Ramos (cell line): Measurements from ENCODE around the gene HSF2BP.
"Not testable (repeated sequence)": the region's sequence is repeated elsewhere in the genome, so short reads cannot be mapped to it uniquely, and the experiment has no call there.

ENCODE experiments used
- in situ Hi-C: fragments of 300-500 bp; cut with MboI; formaldehyde crosslinking; loops from one replicate; pipeline ENCODE4 v1.14.3; 2022; ENCODE audit warnings: low sequenced_read_pairs; ENCODE audit not compliant: unreplicated experiment

The HSF2BP gene

GRCh38 chr21:43654806-43655489, 4.3 kb downstream of the HSF2BP start:
- in situ Hi-C loops = no loop called here

DNA sequence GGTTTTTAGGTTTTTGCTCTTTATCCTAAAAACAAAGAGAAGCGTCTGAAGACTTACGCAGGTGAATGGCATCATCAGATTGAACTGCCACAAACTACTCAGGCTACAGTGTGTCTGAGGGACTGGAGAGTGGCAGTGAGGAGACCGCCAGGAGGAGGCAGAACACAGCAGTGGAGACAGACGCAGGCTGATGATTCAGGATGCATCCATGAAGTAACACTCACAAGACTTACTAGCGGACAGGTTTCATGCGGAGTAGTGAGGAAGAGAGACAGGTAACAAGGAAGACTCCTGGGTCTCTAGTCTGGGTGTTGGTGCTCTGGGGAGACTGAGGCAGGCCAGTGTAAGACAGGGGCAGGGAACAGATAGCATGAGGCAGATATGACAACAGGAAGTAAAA, 5.7 kb downstream of the HSF2BP start:
- in situ Hi-C loops = no loop called here

DNA sequence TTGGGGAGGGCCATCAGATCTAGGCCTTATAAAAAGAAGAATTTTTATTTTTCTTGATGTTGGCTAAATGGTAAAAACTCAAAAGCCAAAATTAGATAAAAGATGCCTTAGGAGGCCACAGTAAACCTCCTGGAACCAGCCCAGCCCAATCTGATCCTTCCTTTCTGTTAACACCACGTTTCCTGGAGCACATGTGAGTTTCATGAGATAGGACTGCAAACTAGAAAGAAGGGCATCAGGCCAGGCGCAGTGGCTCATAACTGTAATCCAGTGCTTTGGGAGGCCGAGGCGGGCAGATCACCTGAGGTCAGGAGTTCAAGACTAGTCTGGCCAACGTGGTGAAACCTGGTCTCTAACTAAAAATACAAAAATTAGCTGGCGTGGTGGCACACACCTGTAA, 6.7 kb downstream of the HSF2BP start:
- in situ Hi-C loops = no loop called here

DNA sequence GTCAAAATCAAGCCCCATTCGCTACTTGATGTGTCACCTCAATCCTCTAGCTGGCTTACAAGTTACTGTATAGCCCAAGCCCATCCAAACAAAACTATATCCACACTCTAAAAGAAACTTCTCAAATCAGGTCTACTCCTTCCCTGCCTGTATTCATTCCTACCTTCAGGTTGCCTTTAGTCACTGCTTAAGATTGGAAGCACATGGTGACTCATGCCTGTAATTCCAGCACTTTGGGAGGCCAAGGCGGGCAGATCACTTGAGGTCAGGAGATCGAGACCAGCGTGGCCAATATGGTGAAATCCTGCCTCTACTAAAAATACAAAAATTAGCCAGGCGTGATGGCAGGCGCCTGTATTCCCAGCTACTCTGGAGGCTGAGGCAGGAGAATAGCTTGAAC, 7.4 kb downstream of the HSF2BP start:
- in situ Hi-C loops = not testable (repeated sequence)

GRCh38 chr21:43648171-43648570, 11.1 kb downstream of the HSF2BP start:
- in situ Hi-C loops = loop anchor here (10.0 kb wide), 1 partner anchor 323 kb away; no protein-coding TSS in a partner anchor

DNA sequence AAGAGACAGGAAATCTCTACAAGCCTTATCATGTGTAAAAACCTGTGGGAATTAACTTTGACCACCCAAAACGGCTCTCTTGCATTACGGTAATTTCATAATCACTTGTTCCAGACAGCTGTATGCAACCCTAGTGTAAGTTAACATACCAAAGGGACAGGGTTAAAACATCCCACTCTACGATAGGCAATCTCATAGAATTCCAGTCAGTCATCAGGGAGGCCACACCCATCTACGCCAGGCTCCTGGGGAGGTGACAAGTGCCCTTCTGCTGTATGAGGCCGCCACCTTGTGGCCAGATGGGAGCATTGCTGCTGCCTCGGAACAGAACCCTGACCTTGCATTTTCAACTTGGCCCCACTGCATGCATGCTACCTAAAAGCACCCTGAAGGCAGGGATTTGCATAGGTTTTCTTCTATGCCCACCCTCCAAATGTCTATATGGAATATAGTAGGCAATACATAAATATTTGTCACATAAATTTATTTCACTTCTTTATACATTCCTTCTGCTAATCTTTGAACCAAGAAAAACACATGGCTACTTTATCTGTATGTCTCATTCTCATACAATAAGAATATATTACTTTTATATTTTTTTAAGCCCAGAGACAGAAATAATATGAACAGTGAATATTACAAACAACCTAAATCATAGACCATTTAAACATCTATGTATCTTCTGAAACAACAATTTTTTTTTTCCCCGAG, 12.6 kb downstream of the HSF2BP start:
- in situ Hi-C loops = loop anchor here (10.0 kb wide), 1 partner anchor 322 kb away; no protein-coding TSS in a partner anchor

DNA sequence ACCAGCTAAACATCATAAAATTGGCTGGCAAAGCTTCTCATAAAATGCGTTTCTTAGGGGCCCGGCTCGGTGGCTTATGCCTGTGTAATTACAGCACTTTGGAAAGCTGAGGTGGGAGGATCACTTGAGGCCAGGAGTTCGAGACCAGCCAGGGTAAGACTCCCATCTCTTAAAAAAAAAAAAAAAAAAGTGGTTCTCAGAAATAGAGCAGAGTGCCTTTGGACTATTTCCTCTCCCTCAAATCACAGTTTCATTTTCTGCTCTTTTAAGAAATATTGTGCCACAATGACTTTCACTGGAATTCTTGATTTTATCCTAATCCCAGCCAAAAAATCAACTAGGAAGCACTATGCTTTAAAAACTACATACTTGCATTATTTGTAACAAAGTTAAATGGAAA, 13.3 kb downstream of the HSF2BP start:
- in situ Hi-C loops = loop anchor here (10.0 kb wide), 1 partner anchor 321 kb away; no protein-coding TSS in a partner anchor

DNA sequence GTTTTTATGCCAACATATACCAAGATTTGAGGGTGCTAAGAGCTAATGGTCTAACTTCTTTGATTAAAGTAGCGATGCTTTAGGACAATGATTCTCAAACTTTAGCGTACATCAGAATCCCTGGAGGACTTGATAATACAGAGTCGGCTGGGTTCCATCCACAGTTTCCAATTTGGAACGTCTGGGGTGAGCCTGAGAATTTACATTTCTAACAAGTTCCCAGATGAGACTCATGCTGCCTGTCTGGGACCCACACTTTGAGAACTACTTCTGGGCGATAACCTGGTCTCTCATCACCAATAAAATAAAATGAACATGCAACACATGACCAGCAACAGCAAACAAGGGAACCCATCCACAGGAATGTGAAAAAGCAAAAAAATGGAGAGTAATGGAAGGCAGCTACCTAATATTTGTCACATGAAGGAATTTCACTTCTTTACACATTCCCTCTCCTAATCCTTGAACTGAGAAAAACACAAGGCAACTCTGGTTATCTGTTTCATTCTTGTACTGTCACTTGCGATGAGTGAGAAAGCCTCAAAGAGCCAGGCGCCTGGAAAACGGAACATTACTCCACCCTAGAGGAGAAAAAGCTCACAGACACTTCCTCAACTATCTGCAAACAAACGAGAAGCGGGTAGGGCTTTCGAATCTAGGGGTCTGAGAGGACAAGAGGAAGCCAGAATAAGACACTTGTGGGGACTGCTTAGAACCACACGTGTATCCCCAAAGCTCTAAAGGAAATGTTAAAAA, 14.0 kb downstream of the HSF2BP start:
- in situ Hi-C loops = loop anchor here (10.0 kb wide), 1 partner anchor 321 kb away; no protein-coding TSS in a partner anchor

- in situ Hi-C loops = loop anchor here (10.0 kb wide), 1 partner anchor 320 kb away; no protein-coding TSS in a partner anchor
Observed at GRCh38 chr21:43644609-43645008, 14.7 kb downstream of the HSF2BP start.

DNA sequence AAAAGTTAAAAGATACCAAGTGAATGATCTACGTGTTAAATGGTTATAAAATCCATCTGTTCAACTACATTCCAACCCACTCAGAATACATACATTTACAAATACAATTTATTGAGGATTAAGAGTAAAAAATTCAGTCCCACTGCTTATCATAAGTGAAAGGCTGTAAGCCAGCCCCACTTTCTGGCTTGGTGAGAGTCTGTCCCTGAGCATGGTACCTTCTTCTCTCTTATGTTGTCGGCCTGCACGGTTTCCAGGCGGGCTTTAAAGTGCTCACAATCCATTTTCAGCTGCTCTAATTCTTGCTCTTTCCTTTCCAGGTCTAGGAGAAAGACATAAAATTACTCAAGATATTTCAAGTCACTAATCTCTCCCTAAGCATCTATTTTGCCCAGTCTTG, 15.2 kb downstream of the HSF2BP start:
- in situ Hi-C loops = loop anchor here (10.0 kb wide), 1 partner anchor 319 kb away; no protein-coding TSS in a partner anchor

- in situ Hi-C loops = loop anchor here (10.0 kb wide), 1 partner anchor 318 kb away; no protein-coding TSS in a partner anchor
Observed at GRCh38 chr21:43643193-43643592, 16.1 kb downstream of the HSF2BP start.

DNA sequence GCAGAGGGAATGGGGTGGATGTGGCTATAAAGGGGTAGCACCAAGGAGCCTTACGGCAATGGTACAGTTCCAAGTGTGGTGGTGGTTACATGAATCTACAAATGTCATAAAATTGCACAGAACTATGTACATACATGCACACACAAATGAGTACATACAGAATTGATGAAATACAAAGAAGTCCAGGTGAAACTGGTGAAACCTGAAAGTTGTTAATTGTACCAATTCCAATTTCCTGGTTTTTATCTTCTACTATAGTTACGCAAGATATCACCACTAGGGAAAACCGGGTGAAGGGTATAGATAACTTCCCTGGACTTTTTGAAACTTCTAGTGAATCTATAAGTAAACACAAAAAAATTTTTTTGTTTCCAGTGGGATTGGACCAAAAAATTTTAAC, 18.9 kb downstream of the HSF2BP start:
- in situ Hi-C loops = loop anchor here (10.0 kb wide), 1 partner anchor 316 kb away; no protein-coding TSS in a partner anchor

GRCh38 chr21:43639470-43640353, 19.6 kb downstream of the HSF2BP start:
- in situ Hi-C loops = loop anchor here (10.0 kb wide), 1 partner anchor 315 kb away; no protein-coding TSS in a partner anchor

- in situ Hi-C loops = no loop called here
Observed at GRCh38 chr21:43637530-43638158, 21.6 kb downstream of the HSF2BP start.

- in situ Hi-C loops = no loop called here
Observed at GRCh38 chr21:43635436-43635835, 23.9 kb downstream of the HSF2BP start.

- in situ Hi-C loops = no loop called here
Observed at GRCh38 chr21:43634618-43635017, 24.7 kb downstream of the HSF2BP start.

GRCh38 chr21:43632373-43632905, 26.8 kb downstream of the HSF2BP start:
- in situ Hi-C loops = no loop called here

DNA sequence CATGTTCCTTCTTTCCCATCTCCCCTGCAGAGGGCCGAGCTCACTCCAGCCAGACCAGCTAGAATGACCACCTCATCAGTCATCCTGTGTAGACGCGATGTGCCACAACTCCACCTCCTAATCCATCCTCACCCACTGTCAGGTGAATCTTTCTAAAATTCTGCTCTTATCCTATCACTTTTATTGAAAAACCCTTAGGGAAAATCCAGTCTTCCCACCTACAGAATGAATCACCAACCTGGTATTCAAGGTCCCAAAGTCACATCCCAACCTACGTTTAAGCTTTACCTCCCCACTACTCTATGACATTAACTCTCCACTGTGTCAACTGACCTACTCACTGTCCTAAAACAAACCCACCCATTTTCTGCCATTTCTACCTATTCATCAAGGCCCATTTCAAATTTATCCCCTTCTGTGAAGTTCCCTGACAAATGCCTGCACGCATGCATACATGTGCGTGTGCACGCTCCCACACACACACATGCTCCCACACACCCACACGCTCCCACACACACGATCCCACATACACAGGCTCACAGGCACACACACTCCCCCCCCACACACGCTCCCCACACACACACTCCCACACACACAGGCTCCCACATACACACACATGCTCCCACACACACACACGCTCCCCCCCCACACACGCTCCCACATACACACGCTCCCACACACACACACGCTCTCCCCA, 27.7 kb downstream of the HSF2BP start:
- in situ Hi-C loops = no loop called here
